ENCODE results near the gene TBL1Y.
"Not testable (repeated sequence)": the region's sequence is repeated elsewhere in the genome, so short reads cannot be mapped to it uniquely, and the experiment has no call there.

Gene TBL1Y

DNA sequence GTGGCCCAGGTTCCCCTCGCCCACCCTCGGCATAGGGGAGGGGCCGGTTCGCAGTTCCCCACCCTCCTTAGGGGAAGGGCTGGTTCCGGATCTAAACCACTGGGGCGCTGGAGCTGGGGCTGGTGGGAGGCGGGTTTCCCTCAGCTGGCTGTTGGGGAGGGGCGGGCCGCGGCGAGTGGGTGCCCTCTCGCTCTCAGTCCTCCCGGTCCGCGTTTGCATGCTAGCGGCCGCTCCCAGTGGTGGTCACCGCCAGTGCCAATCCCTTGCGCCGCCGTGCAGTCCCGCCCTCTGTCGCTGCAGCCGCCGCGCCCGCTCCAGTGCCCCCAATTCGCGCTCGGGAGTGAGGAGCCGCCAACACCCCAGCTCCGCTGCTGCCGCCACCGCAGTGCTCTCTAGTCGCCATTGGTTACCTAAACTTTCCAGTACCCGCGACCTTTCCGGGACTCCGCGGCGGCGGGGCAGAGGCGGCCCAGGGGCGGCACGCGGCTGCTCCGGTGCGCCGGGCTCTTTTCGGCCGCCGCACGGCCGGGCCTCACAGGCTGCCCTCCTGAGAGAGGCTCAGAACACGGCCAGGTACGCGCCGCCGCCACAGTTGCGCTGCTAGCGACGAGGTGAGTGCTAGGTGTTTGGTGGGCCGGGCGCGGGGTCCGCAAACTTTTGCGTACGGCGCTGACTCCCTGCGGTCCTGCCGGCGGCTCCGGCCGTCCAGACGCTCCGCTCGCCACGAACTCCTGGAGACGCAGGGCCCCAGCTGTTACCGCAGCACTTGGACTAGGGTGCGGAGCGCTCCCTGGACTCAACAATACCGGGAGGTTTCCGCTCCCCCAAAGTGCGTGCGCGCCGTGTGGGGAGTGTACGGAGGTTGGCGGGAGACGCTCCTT, at the start of gene TBL1Y:
Gene TBL1Y, plus strand, starts transcription at position 326 of the 881 bp plus-strand sequence. CDS start 114,388 bp downstream, outside the sequence.
- H3K36me3 ChIP-seq (ENCODE audit: low read length) = no peaks in the 10 kb centered on the region
- H3K27me3 ChIP-seq (ENCODE audit: low read length) = no peaks in the 10 kb centered on the region
- no peaks in the 10 kb centered on the region for H3K9me3 ChIP-seq (ENCODE audit: insufficient read depth, low read length)
- no peaks in the 10 kb centered on the region for H3K79me2 ChIP-seq (ENCODE audit: insufficient read depth, low read length)
- no peak within 1 kb of the TSS for H3K9ac ChIP-seq (ENCODE audit: low read length)
- H3K4me3 ChIP-seq (ENCODE audit: insufficient read depth, low read length, poor library complexity, severe bottlenecking) = no peak within 1 kb of the TSS
- no peak within 1 kb of the TSS for H2AFZ ChIP-seq (ENCODE audit: low read depth, low read length, severe bottlenecking)
- no peaks in the 10 kb centered on the region for H3F3A ChIP-seq (ENCODE audit: insufficient read depth)
- TF ChIP-seq EZH2phosphoT487 (conservative IDR thresholded peaks at IDR 0.05; ENCODE audit: low read length) = no peak
- TF ChIP-seq, protein P1, sequence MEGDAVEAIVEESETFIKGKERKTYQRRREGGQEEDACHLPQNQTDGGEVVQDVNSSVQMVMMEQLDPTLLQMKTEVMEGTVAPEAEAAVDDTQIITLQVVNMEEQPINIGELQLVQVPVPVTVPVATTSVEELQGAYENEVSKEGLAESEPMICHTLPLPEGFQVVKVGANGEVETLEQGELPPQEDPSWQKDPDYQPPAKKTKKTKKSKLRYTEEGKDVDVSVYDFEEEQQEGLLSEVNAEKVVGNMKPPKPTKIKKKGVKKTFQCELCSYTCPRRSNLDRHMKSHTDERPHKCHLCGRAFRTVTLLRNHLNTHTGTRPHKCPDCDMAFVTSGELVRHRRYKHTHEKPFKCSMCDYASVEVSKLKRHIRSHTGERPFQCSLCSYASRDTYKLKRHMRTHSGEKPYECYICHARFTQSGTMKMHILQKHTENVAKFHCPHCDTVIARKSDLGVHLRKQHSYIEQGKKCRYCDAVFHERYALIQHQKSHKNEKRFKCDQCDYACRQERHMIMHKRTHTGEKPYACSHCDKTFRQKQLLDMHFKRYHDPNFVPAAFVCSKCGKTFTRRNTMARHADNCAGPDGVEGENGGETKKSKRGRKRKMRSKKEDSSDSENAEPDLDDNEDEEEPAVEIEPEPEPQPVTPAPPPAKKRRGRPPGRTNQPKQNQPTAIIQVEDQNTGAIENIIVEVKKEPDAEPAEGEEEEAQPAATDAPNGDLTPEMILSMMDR (IDR thresholded peaks at IDR 0.05; ENCODE audit: insufficient read depth, low read length, poor library complexity, severe bottlenecking) = no peak
- H3K27ac ChIP-seq (ENCODE audit: low read depth, low read length) = no peak within 1 kb of the TSS
- no peaks in the 10 kb centered on the region for H4K20me1 ChIP-seq (ENCODE audit: low read depth, low read length)
- no peaks in the 10 kb centered on the region for H3K9me2 ChIP-seq (replicated peaks; ENCODE audit: insufficient read depth, low read length)
- no peak within 1 kb of the TSS for H3K4me2 ChIP-seq (ENCODE audit: low read depth, low read length, poor library complexity, severe bottlenecking)

DNA sequence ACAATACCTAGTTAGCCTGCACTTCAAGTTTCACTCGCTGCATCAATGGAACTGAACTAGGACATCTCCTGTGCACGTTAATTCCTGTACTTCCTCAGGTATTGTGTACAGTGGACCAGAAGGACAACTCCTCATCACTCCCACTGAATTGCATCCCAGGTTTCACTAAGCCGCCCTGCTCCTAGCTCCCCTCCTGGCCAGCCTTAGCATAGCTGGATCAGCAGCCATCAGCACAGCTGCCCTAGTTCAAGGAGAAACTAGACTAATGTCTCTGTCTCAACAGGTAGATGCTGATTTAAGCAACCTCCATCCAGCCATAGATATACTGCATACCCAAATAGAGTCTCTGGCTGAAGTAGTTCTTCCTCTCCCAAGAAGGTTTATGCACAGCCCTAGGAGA, 16.0 kb upstream of the TBL1Y start:
- Histone ChIP-seq H2AFZ (ENCODE audit: low read depth, low read length, severe bottlenecking) (no peak overlapping the region), H3K27ac (ENCODE audit: low read depth, low read length) (no peak overlapping the region), H3K9me2 (replicated peaks; ENCODE audit: insufficient read depth, low read length) (no peaks in the 10 kb centered on the region), H3K9ac (ENCODE audit: low read length) (no peak overlapping the region), H3K36me3 (ENCODE audit: low read length) (no peaks in the 10 kb centered on the region), H3K9me3 (ENCODE audit: insufficient read depth, low read length) (no peaks in the 10 kb centered on the region), H4K20me1 (ENCODE audit: low read depth, low read length) (no peaks in the 10 kb centered on the region), H3K27me3 (ENCODE audit: low read length) (no peaks in the 10 kb centered on the region), H3K79me2 (ENCODE audit: insufficient read depth, low read length) (no peaks in the 10 kb centered on the region), H3K4me3 (ENCODE audit: insufficient read depth, low read length, poor library complexity, severe bottlenecking) (no peak overlapping the region), H3K4me2 (ENCODE audit: low read depth, low read length, poor library complexity, severe bottlenecking) (no peak overlapping the region), H3F3A (ENCODE audit: insufficient read depth) (no peaks in the 10 kb centered on the region)
- TF ChIP-seq, protein P1 (IDR thresholded peaks at IDR 0.05; ENCODE audit: insufficient read depth, low read length, poor library complexity, severe bottlenecking) = no peak
- TF ChIP-seq EZH2phosphoT487 (conservative IDR thresholded peaks at IDR 0.05; ENCODE audit: low read length) = no peak

DNA sequence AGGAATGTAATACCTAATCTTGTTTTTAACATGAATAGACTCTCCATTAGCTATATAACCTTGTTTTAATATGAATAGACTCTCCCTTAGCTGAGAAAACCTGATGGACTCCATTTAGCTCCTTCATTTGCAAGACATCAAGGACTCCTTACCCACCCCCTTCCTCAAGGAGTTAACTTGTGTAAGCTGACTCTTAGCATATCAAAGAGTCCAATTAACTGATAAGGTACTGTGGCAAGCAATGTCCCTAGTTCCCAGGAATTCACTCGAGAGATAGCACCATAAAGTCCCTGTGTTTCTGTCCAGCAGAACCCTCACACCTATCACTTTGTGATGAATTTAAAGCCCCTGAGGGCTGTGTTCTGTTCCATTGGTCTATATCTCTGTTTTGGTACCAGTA, 15.3 kb upstream of the TBL1Y start:
- no peaks in the 10 kb centered on the region for H3K79me2 ChIP-seq (ENCODE audit: insufficient read depth, low read length)
- H3K27me3 ChIP-seq (ENCODE audit: low read length) = no peaks in the 10 kb centered on the region
- no peaks in the 10 kb centered on the region for H4K20me1 ChIP-seq (ENCODE audit: low read depth, low read length)
- no peaks in the 10 kb centered on the region for H3K9me3 ChIP-seq (ENCODE audit: insufficient read depth, low read length)
- H3K36me3 ChIP-seq (ENCODE audit: low read length) = no peaks in the 10 kb centered on the region
- H2AFZ ChIP-seq (ENCODE audit: low read depth, low read length, severe bottlenecking) = no peak overlapping the region
- no peak overlapping the region for H3K4me2 ChIP-seq (ENCODE audit: low read depth, low read length, poor library complexity, severe bottlenecking)
- no peak overlapping the region for H3K4me3 ChIP-seq (ENCODE audit: insufficient read depth, low read length, poor library complexity, severe bottlenecking)
- H3F3A ChIP-seq (ENCODE audit: insufficient read depth) = no peaks in the 10 kb centered on the region
- no peak overlapping the region for H3K9ac ChIP-seq (ENCODE audit: low read length)
- no peaks in the 10 kb centered on the region for H3K9me2 ChIP-seq (replicated peaks; ENCODE audit: insufficient read depth, low read length)
- no peak overlapping the region for H3K27ac ChIP-seq (ENCODE audit: low read depth, low read length)
- TF ChIP-seq, protein P1 (IDR thresholded peaks at IDR 0.05; ENCODE audit: insufficient read depth, low read length, poor library complexity, severe bottlenecking) = no peak
- no peak for TF ChIP-seq EZH2phosphoT487 (conservative IDR thresholded peaks at IDR 0.05; ENCODE audit: low read length)

DNA sequence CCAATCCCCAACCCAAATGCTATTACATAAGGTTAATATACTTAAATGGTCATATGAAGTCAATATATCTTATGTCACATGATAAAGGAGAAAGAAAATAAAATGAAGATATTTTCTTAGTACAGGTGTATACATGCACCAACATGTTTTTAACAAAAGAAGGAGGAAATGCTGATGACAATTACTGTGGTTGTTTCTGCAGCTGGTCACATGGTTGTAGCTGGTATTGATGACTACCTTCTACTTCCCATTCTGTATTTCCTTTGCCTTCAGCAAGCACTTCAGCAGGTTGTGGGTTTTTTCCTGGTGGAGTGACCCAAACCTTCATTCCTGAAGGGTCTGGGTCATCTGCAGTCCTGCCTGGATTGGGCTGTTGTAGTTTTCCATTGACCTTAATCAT, 8.4 kb upstream of the TBL1Y start:
- not testable (repeated sequence) for H3F3A ChIP-seq (ENCODE audit: insufficient read depth); H4K20me1 ChIP-seq (ENCODE audit: low read depth, low read length); H3K27ac ChIP-seq (ENCODE audit: low read depth, low read length); H3K79me2 ChIP-seq (ENCODE audit: insufficient read depth, low read length); H3K9me3 ChIP-seq (ENCODE audit: insufficient read depth, low read length); H3K27me3 ChIP-seq (ENCODE audit: low read length); H3K4me2 ChIP-seq (ENCODE audit: low read depth, low read length, poor library complexity, severe bottlenecking); H3K9me2 ChIP-seq (replicated peaks; ENCODE audit: insufficient read depth, low read length); H3K9ac ChIP-seq (ENCODE audit: low read length); H2AFZ ChIP-seq (ENCODE audit: low read depth, low read length, severe bottlenecking); H3K36me3 ChIP-seq (ENCODE audit: low read length); H3K4me3 ChIP-seq (ENCODE audit: insufficient read depth, low read length, poor library complexity, severe bottlenecking)

All from SU-DHL-6 (cell line).